COLO668 (cell line): ENCODE data around the gene ALCAM.

Experiments
- DNase-seq: peaks from one replicate; lab custom pipeline; 2025; ENCODE audit not compliant: unreplicated experiment; lab: John Stamatoyannopoulos, UW

ALCAM gene

DNA sequence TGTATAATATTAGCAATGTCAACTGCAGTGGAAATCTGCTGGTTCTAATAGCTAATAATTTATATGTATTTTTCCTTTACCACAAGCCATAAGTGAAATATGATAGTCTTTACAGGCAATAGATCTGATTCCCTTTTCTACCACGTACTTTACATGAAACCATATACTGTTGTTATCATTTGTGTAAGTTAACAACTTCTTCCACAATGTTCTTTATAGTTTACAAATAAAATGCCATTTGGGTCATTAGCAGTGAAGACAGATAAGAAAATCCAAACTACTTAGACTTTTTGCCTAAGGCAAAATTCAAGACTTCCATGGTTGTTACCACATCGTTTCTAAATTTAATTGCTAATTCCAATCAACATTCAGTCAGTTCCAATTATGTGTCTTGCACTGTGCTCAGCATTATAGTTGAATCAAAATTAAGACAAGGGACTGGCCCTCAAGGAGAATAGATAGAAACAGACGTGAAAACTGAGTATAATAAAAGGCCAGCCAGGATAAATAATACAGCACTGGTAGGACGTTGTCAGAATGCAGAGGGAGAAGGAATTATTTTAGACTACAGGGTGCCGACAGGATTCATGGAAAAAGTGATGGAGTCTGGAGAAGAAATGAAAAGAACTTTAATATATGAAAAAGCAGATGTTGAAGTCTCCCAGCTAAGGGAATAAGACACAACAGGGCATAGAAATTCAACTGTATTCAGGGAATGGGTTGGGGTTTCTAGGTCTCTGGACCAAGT, 249.8 kb downstream of the ALCAM start:
- no peak for DNase-seq

DNA sequence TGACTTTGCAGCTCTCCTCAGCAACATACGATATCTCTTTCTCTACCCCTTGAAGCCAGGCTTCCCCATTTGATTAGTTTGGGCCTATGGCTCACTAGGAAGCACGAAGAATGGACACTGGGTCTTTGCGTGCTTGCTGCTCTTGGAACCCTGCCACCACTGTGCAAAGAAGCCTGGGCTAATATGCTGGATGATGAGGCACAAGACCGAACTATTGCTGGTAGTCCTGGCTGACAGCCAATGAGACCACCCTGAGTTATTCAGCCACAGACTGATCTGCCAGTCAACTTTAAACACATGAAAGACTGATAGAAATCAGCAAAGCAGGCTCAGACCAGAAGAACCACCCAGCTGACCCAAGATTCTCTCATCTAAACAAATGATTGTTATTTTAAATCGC, 251.8 kb downstream of the ALCAM start:
- DNase-seq, result no peak

DNA sequence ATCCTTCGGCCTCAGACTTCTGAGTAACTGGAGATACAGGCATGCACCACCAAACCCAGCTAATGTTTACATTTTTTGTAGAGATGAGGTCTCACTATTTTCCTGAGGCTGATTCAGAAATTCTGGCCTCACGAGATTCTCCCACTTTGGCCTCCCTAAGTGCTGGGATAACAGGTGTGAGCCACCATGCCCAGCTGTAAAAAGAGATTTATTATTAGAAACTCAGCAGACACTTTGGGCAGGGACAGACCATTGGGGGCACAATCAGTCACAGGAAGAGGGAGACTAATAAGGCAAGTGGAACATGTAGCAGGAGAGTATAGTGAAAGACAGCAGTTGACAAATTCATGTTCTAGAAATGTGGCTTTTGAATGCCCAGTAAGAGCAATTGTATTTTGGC, 252.9 kb downstream of the ALCAM start:
- no peak for DNase-seq

DNA sequence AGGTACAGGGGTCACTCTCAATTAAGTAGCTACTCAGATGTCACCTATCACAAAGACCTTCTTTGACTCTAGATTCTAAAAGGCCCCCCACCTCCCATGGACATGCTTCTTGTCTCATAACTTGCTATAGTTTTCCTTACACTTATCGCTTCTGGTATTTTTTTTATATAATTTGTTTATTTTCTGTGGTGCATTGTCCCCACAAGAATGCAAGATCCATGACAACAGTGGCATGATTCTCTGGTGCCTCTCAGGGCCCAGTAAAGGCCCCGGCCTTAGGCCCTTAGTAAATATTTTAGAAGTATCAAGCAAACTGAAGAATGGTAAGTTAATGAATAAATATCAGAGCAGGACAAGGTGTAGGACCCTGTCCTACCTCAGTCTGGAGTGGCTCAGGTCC, 253.5 kb downstream of the ALCAM start:
- DNase-seq, result no peak

DNA sequence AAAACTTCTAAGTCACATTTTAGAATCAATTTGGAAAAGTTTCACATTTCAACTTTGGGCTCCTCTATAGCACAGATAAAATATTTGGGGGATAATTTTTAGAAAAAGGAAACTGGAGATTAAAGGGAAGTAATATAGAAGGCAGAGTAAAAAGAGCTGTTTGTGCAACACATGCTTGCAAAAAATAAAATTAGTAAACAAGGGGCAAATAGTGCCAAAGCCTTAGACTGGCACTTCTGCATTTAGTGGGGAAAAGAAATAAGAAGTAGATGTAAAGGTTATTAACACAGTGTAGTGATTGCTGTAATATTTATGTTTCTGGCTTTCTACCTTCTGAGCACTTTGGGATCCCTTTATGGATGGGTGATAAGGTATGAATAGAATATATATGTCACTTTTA, 255.5 kb downstream of the ALCAM start:
- no peak for DNase-seq
